Heart left ventricle (tissue), 16 donors: ENCODE results near the gene KCTD7. TPM values are rescaled to one million over a fixed set of nuclear protein-coding genes. Genes with fewer than 3 reads are reported as not detected.
"Not testable (repeated sequence)": the region's sequence is repeated elsewhere in the genome, so short reads cannot be mapped to it uniquely, and the experiment has no call there.

Experiments used
- ATAC-seq, 4 donors: fragments of 200-7000 bp; cut with Tn5 transposase; one replicate each; pipeline ENCODE4 v1.9.1; 2020 to 2022; ENCODE audit warnings: moderate library complexity in 4 of 4, mild to moderate bottlenecking in 3 of 4, moderate number of reproducible peaks in 1 of 4
- DNase-seq, 5 donors: peaks; one replicate each; pipeline ENCODE4 v3.0.0-alpha.2; 2020
- H3K27ac ChIP-seq, 12 donors: fragments of 200-600 bp; sonication (generic) in 4 of 12; one replicate each; pipeline versions ENCODE4 v1.5.0 to v1.8.0; 2016 to 2022; ENCODE audit warnings: mild to moderate bottlenecking in 2 of 12
- H3K27me3 ChIP-seq, 9 donors: fragments of 200-600 bp; sonication (generic) in 2 of 9; one replicate each; pipeline versions ENCODE4 v1.5.1 to v1.8.0; 2016 to 2022; ENCODE audit warnings: mild to moderate bottlenecking in 3 of 9
- H3K36me3 ChIP-seq, 9 donors: fragments of 200-600 bp; sonication (generic) in 2 of 9; one replicate each; pipeline versions ENCODE4 v1.5.0 to v1.8.0; 2018 to 2022; ENCODE audit warnings: mild to moderate bottlenecking in 2 of 9
- H3K4me1 ChIP-seq, 12 donors: fragments of 200-600 bp; sonication (generic) in 4 of 12; one replicate each; pipeline versions ENCODE4 v1.5.0 to v1.8.0; 2016 to 2022; ENCODE audit warnings: mild to moderate bottlenecking in 3 of 12
- H3K4me3 ChIP-seq, 12 donors: fragments of 200-600 bp; sonication (generic) in 4 of 12; one replicate each; pipeline versions ENCODE4 v1.5.0 to v1.8.0; 2017 to 2022; ENCODE audit warnings: mild to moderate bottlenecking in 9 of 12, moderate library complexity in 4 of 12
- H3K9me3 ChIP-seq, 12 donors: fragments of 200-600 bp; sonication (generic) in 4 of 12; one replicate each; pipeline versions ENCODE4 v1.5.0 to v1.8.0; 2016 to 2022; ENCODE audit warnings: mild to moderate bottlenecking in 1 of 12
- POLR2A ChIP-seq, 2 donors: fragments of 450-650 bp; IDR thresholded peaks; one replicate each; pipeline ENCODE4 v1.6.1; 2017; ENCODE audit warnings: antibody characterized with exemption in 2 of 2, mild to moderate bottlenecking in 2 of 2, moderate library complexity in 2 of 2
- WGBS, 4 donors: extraction: QIAGEN DNeasy Blood & Tissue Kit in 2 of 4; methylation state at CpG; one replicate each; pipeline versions ENCODE4 v1.1.5 to v1.1.7; 2013 to 2018; 5-methylcytosine and 5-hydroxymethylcytosine counted together
- intact Hi-C, 10 donors: fragments of 100-400 bp; cut with DNase I; formaldehyde crosslinking; loops; one replicate each; pipeline versions ENCODE4 v1.11.1 to v1.14.2; 2022
- polyA plus RNA-seq, 2 donors: library from polyadenylated mRNA; stranded (reverse); fragments of 200-250 nt; gene quantifications; one replicate each; pipeline ENCODE4 v1.2.3, GENCODE V29; 2013
- total RNA-seq, 9 donors: library from RNA; depleted of rRNA in 2 of 9; stranded (reverse); fragments of >200 nt in 2 of 9; fragmentation: NEBNext Ultra II Directional in 3 of 9; extraction: Animal tissue kit (Norgen Biotek cat#: 25700) in 3 of 9; gene quantifications; one replicate each; pipeline versions ENCODE4 v1.1.0 to v1.2.4, GENCODE V29; 2016 to 2023
- TF ChIP-seq, protein P1 (sequence below), 12 donors: fragments of 200-600 bp; sonication (generic) in 4 of 12; IDR thresholded peaks; one replicate each; pipeline versions ENCODE4 v1.5.0 to v1.8.0; 2018 to 2022; ENCODE audit warnings: antibody characterized with exemption in 12 of 12, mild to moderate bottlenecking in 5 of 12
- donor health status: ischemic (EF 13 %, LVEDD 7.1; RV severe dilation, severe dysfunction).
- donor health status: healthy with polysubstance abuse.
- donor health status: DM: no; HTN: yes; CAD: no.
- donor health status: DM: no; HTN: no; CAD: no.
- donor health status: ischemic (EF 25% LVEDD 6.9; RV normal size, moderate dysfunction).
- donor health status: ischemic (EF 25% LVEDD 5.7; RV mildly dilated, moderate dysfunction).
- donor health status: healthy.
- donor health status: DM: yes; HTN: yes; CAD: no.
- donor health status: ischemic (EF 35%, LVEDD 5.7; RV mildly dilated, moderate dysfunction).
- donor health status: nonischemic (EF 11% LVEDD 7.7; RV severe dilation, severe dysfunction).
- donor health status: DM: yes; HTN: yes; CAD: no.
- donor health status: PGD.
- donor health status: ischemic (EF 29% LVEDD 5.4; RV normal size, mild dysfunction).
- donor health status: nonischemic (EF 23%, LVEDD 6.1; RV moderate dilation, normal function).

KCTD7 gene
- total and polyA plus RNA-seq, 11 donors, result 4.1 to 13.9 (median 11.0) TPM

DNA sequence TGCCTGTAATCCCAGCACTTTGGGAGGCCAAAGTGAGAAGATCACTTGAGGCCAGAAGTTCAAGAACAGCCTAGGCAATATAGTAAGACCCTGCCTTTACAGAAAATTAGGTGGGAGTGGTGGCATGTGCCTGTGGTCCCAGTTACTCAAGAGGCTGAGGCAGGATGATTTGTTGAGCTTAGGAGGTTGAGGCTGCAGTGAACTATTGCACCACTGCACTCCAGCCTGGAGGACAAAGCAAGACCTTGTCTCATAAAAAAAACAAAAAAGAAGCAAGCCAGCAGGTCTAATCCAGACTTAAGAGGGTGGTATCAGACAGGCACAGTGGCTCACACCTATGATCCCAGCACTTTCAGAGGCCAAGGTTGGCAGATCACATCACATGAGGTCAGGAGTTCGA lies 24.5 kb upstream of the KCTD7 start:
- 92 to 98% (median 93%) methylated on average over 1 of the region's 1 CpG for WGBS, 4 donors

DNA sequence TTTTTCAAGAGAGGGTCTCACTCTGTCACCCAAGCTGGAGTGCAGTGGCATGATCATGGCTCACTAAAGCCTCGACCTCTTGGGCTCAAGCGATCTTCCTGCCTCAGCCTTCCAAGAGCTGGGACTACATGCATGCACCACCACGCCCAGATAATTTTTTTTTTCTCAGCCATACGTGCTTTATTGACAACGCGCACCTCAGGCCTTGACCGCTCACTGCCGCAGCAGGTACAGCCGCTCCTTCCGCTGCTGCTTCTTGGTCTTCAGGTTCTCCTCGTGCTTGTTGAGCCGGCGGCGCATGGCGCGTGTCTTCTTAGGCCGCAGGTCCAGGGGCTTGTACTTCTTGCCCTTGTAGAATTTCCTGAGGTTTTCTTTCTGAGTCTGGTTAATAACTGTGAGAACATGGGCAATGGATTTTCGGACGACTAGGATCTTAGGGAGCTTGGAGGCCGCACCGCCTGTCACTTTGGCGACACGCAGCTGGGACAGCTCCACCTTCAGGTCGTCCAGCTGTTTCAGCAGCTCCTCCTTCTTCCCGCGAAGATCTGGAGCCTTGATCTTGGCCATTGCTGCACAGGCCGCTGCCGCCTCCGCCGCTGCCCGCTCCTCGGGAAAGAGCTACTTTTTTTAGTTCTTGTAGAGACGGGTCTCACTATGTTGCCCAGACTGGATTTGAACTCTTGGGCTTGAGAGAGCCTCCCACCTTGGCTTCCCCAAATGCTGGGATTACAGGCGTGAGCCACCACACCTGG lies 22.0 kb upstream of the KCTD7 start:
- intact Hi-C loops, H3K4me1 ChIP-seq, H3K36me3 ChIP-seq, DNase-seq, H3K4me3 ChIP-seq, H3K27me3 ChIP-seq, H3K27ac ChIP-seq, ATAC-seq, H3K9me3 ChIP-seq: not testable (repeated sequence)
- WGBS, 4 donors, result 90 to 93% (median 91%) methylated on average over 34 of the region's 34 CpGs

More for the DNA sequence above, 24.5 kb upstream of the KCTD7 start:
- ATAC-seq, result no peak
- Histone ChIP-seq H3K4me3 (no peak overlapping the region), H3K27ac (no peak overlapping the region), H3K9me3 (no peaks in the 10 kb centered on the region), H3K27me3 (no peaks in the 10 kb centered on the region), H3K36me3 (no peaks in the 10 kb centered on the region), H3K4me1 (no peaks in the 10 kb centered on the region)
- intact Hi-C loops, result no loop called here
- TF ChIP-seq, protein P1, sequence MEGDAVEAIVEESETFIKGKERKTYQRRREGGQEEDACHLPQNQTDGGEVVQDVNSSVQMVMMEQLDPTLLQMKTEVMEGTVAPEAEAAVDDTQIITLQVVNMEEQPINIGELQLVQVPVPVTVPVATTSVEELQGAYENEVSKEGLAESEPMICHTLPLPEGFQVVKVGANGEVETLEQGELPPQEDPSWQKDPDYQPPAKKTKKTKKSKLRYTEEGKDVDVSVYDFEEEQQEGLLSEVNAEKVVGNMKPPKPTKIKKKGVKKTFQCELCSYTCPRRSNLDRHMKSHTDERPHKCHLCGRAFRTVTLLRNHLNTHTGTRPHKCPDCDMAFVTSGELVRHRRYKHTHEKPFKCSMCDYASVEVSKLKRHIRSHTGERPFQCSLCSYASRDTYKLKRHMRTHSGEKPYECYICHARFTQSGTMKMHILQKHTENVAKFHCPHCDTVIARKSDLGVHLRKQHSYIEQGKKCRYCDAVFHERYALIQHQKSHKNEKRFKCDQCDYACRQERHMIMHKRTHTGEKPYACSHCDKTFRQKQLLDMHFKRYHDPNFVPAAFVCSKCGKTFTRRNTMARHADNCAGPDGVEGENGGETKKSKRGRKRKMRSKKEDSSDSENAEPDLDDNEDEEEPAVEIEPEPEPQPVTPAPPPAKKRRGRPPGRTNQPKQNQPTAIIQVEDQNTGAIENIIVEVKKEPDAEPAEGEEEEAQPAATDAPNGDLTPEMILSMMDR (IDR thresholded peaks at IDR 0.05), result no peak
- TF ChIP-seq POLR2A (IDR thresholded peaks at IDR 0.05), result no peak
- no peak for DNase-seq

DNA sequence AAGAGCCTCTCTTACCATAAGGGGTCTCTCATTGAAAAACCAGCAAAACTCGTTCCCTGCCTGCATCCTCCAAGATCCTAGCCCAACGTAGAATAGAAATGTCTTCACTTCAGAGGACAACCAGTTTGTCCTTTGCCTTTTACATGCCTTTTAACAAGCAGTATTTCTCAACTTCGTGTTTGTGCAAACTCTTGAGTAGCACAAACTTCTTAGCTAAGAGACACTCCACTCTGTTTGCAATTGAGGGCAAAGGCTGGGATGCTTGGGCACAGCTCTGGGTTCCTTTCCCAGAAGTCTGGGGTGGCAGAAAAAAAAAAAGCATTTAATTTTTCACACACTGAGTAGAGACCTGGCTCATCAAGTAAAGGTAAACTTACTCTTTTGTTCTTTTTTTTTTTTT lies 19.5 kb upstream of the KCTD7 start:
- no peak for TF ChIP-seq POLR2A (IDR thresholded peaks at IDR 0.05)
- TF ChIP-seq, protein P1 (IDR thresholded peaks at IDR 0.05), result no peak
- no peaks in the 10 kb centered on the region for H3K36me3 ChIP-seq
- intact Hi-C loops, result no loop called here

DNA sequence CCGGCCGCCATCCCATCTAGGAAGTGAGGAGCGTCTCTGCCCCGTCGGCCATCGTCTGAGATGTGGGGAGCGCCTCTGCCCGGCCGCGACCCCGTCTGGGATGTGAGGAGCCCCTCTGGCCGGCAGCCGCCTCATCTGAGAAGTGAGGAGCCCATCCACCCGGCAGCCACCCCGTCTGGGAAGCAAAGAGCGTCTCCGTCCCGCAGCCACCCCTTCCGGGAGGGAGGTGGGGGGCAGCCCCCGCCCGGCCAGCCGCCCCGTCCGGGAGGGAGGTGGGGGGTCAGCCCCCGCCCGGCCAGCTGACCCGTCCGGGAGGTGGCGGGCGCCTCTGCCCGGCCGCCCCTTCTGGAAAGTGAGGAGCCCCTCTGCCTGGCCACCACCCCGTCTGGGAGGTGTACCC lies 14.1 kb upstream of the KCTD7 start:
- H3K9me3 ChIP-seq, H3K27ac ChIP-seq, ATAC-seq, H3K4me1 ChIP-seq, DNase-seq, intact Hi-C loops, H3K4me3 ChIP-seq, H3K27me3 ChIP-seq, H3K36me3 ChIP-seq: not testable (repeated sequence)
- 93 to 98% (median 97%) methylated on average over 18 to 33 of the region's 33 CpGs for WGBS, 4 donors

More for the DNA sequence above, 19.5 kb upstream of the KCTD7 start:
- ATAC-seq, result no peak
- no peak overlapping the region for H3K27ac ChIP-seq
- no peaks in the 10 kb centered on the region for H3K9me3 ChIP-seq
- H3K4me3 ChIP-seq, result no peak overlapping the region
- no peak for DNase-seq
- 47 to 64% (median 58%) methylated on average over 3 of the region's 3 CpGs for WGBS, 4 donors
- no peaks in the 10 kb centered on the region for H3K4me1 ChIP-seq
- H3K27me3 ChIP-seq, result no peaks in the 10 kb centered on the region

DNA sequence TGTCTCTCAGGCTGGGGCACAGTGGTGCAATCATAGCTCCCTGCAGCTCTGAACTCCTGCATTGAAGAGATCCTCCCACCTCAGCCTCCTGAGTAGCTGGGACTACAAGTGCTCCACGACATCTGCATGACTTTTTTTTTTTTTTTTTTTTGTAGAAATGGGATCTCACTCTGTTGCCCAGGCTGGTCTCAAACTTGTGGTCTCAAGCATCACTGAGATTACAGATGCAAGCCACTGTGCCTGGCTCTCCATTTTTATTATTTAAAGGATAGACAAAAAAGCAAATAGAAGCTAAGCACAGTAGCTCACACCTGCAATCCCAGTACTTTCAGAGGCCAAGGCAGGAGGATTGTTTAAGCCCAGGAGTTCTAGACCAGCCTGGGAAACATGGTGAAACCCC lies 13.0 kb upstream of the KCTD7 start:
- H3K27me3 ChIP-seq, result no peaks in the 10 kb centered on the region
- intact Hi-C loops, result no loop called here
- no peaks in the 10 kb centered on the region for H3K9me3 ChIP-seq
- ATAC-seq, result no peak
- no peaks in the 10 kb centered on the region for H3K36me3 ChIP-seq
- no peak for TF ChIP-seq POLR2A (IDR thresholded peaks at IDR 0.05)
- TF ChIP-seq, protein P1 (IDR thresholded peaks at IDR 0.05), result no peak
- H3K4me1 ChIP-seq, result no peaks in the 10 kb centered on the region
- WGBS, 4 donors, result 73 to 86% (median 80%) methylated on average over 1 of the region's 1 CpG
- H3K4me3 ChIP-seq, result no peak overlapping the region
- DNase-seq, result no peak
- H3K27ac ChIP-seq, result no peak overlapping the region
